Mesenteric fat pad (tissue), 1 donor: ENCODE measurements around the gene CD38. TPM values are rescaled to one million over a fixed set of nuclear protein-coding genes. Genes with fewer than 3 reads are reported as not detected.
"Not testable (repeated sequence)": the region's sequence is repeated elsewhere in the genome, so short reads cannot be mapped to it uniquely, and the experiment has no call there.

ENCODE experiments used
- DNase-seq: peaks from one replicate; pipeline ENCODE4 v3.0.0-alpha.2; 2020; ENCODE audit warnings: low spot score
- total RNA-seq: library from RNA; stranded (reverse); fragmentation: NEBNext Ultra II Directional; extraction: Animal tissue kit (Norgen Biotek cat#: 25700); gene quantifications from one replicate; pipeline ENCODE4 v1.2.1, GENCODE V29; 2021
- donor health status: DM: yes; HTN: yes; CAD: no.

CD38 gene
- total RNA-seq, 1 donor from 2014 or later = 30.4 TPM

- DNase-seq = no peak
Observed at GRCh38 chr4:15758294-15758693, 19.8 kb upstream of the CD38 start.

GRCh38 chr4:15762460-15762859 is 15.7 kb upstream of the CD38 start:
- DNase-seq = not testable (repeated sequence)

- no peak for DNase-seq
Observed at GRCh38 chr4:15765391-15765790, 12.7 kb upstream of the CD38 start.

GRCh38 chr4:15765910-15766697 is 12.0 kb upstream of the CD38 start:
- DNase-seq = no peak

- DNase-seq = no peak
Observed at GRCh38 chr4:15766821-15767220, 11.3 kb upstream of the CD38 start.

GRCh38 chr4:15769202-15769601 is 8.9 kb upstream of the CD38 start:
- no peak for DNase-seq

- DNase-seq = no peak
Observed at GRCh38 chr4:15771216-15772058, 6.7 kb upstream of the CD38 start.

- DNase-seq = no peak
Observed at GRCh38 chr4:15774020-15774420, 4.1 kb upstream of the CD38 start.

- no peak for DNase-seq
Observed at GRCh38 chr4:15776871-15777648, 1.1 kb upstream of the CD38 start.

- no peak for DNase-seq
Observed at GRCh38 chr4:15777697-15778288, 335 bp upstream of the CD38 start.

- no peak for DNase-seq
Observed at GRCh38 chr4:15779306-15779705, 1.2 kb downstream of the CD38 start.

GRCh38 chr4:15779809-15780208 is 1.7 kb downstream of the CD38 start:
- no peak for DNase-seq

GRCh38 chr4:15781427-15782095 is 3.4 kb downstream of the CD38 start:
- DNase-seq = no peak

- DNase-seq = no peak
Observed at GRCh38 chr4:15783676-15784075, 5.5 kb downstream of the CD38 start.

GRCh38 chr4:15784959-15785634 is 7.0 kb downstream of the CD38 start:
- DNase-seq = no peak

- no peak for DNase-seq
Observed at GRCh38 chr4:15786743-15787142, 8.6 kb downstream of the CD38 start.

GRCh38 chr4:15792974-15793373 is 14.8 kb downstream of the CD38 start:
- DNase-seq = no peak

- DNase-seq = no peak
Observed at GRCh38 chr4:15793506-15794363, 15.6 kb downstream of the CD38 start.

GRCh38 chr4:15794426-15794825 is 16.3 kb downstream of the CD38 start:
- no peak for DNase-seq
